GM19043 (cell line): ENCODE measurements around the gene COX8A.
"Not testable (repeated sequence)": the region's sequence is repeated elsewhere in the genome, so short reads cannot be mapped to it uniquely, and the experiment has no call there.

Source experiments
- ATAC-seq: cut with Tn5 transposase; IDR thresholded peaks from one replicate; pipeline ENCODE4 v1.9.1; 2021; ENCODE audit warnings: low read depth; ENCODE audit not compliant: unreplicated experiment

Gene COX8A, protein sequence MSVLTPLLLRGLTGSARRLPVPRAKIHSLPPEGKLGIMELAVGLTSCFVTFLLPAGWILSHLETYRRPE

DNA sequence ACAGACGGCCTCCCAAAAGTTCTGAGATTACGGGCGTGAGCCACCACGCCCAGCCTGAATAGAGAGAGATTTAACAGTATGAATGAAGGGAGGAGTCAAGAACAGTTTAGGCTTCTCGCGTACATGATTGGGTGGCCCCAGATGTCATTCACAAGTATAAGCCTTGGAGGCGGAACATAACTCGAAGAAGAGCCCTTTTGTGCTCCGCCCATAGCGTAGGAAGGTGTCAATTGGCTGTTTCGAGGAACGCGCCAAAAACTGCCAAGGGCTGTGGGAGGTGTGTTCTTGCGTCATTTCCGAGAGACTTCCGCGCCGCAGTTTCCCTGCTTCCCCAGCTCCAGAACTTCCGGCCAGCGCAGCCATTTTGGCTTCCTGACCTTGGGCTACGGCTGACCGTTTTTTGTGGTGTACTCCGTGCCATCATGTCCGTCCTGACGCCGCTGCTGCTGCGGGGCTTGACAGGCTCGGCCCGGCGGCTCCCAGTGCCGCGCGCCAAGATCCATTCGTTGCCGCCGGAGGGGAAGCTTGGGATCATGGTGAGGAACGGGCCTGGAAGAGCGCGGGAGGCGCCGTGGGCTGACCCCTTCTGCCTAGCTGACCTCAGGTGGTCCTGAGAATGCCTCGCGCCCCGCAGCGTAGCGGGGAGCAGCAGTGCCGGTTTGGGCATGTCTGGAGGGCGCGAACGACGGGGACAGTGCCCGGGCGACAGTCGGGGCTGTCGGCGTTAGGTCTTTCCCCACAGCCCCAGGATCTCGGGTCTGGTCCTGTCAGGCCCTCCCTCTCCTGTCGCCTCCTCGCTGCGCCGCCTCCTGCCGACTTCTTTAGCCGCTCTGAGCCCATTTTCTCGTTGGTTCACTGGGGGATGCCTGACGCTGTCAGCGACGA, at the start of gene COX8A:
Gene COX8A (plus strand): TSS at position 362 of the 885 bp plus-strand sequence. CDS start 61 bp downstream, at position 423.
- ATAC-seq = peak; percentile 100

DNA sequence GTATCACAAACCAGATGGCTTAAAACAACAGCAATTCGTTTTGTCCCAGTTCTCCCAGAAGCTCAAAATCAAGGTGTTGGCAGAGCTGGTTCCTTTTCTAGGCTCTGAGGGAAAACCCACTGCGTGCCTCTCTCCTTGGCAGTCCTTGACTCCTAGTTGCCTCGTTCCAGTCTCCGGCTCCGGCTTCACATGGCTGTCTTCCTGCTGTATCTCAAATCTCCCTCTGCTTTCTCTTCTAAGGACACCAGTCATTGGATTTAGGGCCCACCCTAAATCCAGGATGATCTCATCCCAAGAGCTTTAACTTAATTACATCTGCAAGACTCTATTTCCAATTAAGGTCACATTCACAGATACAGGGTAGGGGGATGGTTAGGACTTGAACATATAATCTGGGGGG, 44.8 kb upstream of the COX8A start:
- no peak for ATAC-seq

DNA sequence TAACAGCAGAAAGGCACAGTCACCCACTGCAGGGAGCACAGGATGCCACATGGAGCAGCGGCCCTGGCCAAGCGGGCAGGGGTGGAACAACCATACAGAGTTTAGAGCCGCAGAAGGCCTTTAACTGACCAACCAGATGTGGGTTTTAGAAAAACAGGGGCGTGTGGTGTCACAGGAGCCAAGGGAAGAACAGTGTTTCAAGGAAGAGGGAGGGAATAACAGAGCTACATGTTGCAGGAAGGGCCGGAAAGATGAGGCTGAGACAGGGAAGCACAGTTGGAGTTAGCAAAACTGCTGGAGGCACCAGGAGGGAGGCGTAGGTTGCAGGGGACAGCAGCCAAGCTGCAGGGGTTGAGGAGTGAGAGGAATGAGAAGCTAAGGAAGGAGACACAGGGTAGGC, 43.4 kb upstream of the COX8A start:
- no peak for ATAC-seq

DNA sequence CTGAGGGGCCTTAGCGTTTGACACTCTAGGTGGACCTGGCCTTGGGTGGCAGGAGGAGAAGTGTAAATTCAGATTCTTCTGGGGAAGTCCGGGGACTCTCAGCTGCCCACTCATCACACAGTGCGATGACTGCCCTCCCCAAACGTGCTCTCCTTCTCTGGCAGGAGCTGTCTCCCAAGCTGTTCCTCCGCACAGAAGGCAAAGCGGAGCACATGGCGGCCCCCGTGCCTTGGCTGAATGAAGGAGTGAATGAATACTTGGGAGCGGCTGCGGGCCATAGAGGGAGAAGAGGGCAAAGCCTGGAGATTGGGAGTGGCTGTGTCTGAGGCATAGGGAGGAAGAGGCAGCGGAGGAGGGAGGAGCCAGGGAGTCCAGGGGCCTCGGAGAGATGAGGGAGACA, 42.5 kb upstream of the COX8A start:
- ATAC-seq = no peak

DNA sequence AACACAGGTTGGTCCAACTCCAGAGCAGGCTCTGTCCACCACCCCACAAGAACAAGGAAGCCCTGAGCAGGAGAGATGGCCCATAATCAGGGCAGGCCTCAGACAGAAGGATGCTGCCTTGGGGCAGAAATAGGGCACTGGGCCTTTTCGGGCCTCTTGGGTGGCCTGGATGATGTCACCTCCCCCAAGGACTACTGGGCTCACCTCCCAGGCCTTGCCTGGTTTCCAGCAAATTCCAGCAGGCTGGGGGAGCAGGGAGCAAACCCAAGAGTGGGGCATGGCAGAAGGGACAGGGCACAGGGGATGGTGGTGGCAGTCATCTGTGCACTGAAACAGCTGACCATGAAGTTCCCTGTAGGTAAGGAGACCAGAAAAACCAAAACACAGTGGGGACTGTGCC, 41.0 kb upstream of the COX8A start:
- no peak for ATAC-seq

DNA sequence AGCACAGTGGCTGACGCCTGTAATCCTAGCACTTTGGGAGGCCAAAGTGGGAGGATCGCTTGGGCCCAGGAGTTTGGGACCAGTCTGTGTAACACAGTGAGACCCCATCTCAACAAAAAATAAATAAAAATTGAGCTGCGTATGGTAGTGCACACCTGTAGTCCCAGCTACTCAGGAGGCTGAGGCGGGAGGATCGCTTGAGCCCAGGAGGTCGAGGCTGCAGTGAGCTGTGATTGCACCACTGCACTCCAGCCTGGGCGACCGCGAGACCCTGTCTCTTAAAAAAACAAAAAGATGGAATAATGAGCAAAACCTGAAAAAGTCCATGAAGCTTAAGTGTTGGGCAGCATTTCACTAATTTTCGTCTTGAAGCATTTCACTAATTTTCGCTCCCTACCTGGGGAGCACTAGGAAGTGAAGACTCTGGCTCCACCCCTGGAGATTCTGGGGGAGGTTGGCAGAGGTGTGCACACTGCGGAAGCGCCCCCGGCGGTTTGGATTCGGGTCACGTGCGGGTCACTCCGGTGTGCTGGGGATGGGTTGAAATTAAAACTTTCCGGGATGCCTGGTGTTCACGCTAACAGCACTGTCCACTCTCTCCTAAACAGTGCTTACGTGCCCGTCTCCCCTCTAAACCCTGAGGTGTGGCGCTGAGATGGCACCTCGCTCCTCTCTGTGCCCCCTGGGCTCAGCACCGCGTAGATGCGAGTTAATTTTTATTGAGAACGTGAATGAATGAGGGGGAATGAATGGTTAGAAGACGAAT, 36.5 kb upstream of the COX8A start:
- ATAC-seq = no peak

DNA sequence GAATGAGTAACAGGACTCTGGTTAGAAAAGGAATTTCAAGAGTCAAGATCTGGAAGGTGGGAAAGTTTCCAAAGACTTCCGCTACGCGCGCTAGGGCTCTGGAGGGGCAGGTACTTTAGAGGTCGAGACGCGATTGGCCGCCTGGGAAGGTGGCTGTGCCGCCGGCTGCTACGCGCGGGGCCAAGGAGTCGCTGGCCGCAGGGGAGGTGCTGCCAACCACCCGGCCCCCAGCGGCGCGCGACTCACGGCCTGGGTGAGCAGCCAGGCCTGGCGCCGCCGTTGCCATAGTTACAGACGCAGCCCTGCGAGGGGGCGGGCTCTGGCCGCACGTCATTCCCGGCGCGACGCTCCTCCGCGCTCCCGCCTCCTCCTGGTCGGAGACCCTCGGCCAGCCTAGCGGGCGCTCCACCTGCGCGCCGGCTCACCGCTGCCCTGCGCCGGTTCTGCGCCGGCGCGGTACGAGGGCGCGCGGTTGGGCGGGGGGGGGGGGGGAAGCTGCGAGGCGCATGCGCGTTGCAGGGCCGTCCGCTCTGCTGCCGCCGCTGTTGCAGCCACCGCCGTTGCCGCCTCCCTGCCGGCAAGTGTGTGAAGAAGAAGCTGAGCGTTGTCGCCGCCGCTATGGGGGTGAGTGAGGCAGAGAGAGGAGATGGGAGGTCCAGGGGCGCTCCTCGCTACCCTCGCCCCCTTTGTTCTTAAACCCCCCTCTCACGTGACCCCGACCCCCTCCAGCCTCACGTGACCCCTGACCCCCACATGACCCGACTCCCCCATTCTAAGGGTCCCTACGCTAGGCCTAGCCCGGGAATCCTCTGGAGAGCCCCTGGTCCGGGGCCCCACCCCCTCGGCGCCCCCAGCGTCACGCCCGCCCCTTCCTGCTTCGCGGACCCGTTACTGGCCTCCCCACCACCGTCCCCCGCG, 35.7 kb upstream of the COX8A start, which contains the start of gene NAA40:
Gene NAA40 (plus strand): TSS at position 524 of the 918 bp plus-strand sequence. CDS start 95 bp downstream, at position 619.
- ATAC-seq = peak; percentile 93

DNA sequence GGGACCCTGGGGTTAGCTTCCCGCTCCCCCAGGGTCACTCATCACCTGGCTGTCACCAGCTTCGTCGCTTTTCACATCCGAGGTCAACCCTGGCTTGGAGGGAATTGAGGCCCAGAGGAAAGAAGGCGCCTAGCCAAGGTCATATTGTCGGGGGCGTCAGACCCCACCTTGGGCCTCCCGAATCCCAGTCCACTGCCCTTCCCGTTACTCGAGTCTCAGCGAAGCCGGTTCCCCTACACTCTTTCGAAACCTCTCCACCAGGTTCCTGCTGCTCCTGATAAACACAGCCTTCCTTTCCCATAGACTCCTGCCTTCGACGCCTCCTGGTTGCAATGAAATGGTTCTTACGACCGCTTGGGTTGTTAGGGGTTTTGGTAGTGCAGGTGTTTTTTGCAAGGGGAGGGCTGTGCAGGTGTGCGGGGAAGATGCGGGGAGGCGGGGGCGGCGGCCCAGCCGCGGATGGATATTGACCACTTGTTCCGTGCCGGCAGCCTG, 35.0 kb upstream of the COX8A start:
- ATAC-seq = no peak

DNA sequence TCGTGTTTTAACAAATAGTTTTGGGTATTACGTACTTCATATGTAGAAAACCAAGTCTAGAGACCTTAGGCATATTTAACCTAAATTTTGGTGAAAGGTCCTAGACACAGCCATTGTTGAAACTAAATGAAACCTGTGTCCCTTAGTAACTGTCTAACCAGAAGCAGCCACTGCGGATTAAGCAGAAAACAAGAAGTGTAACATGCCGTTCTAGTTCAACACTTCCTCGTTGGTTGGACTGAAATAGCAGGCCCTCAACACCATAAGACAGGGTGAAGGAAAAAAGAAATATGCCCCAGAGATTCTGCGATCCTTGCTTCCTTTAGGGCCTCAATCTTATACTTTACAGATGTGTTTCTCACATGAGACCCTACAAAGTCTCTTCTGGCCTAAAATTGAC, 33.6 kb upstream of the COX8A start:
- ATAC-seq = no peak

DNA sequence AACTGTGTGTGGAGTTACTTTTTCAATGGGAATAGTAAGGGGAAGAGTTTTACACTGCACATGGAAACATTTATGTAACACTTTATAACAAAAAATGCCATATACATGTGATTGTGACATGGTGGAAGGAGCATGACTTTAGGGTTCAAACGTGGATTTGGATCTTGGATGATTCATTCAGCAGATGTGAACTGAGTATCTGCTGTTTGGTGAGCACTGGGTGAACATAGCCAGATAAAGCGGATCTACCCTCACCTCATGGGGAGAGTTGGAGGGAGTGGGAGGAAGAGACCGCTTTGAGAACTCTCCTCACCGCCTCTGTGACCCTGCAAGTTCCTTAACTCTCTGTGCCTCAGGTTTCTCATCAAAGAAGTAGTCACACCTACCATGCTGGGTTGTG, 32.5 kb upstream of the COX8A start:
- no peak for ATAC-seq

DNA sequence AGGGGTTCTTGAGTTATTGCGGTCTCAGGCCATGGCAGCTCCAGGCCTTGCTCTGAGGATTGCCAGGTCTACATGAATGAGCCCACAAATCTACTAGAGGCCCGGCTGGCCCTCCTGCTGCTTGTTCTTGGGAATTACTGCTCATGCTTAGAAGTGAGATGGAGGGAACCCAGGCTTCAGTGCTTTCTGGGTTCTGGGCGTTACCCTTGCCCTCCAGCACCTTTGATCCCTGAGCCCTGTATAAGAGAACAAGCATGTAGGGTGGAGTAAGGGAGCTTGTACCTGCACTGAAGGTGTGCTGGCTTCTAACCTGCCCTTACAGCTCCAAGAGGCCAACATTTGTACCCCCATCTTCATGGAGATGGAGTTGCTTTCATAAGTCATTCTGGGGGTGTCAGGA, 31.6 kb upstream of the COX8A start:
- no peak for ATAC-seq

DNA sequence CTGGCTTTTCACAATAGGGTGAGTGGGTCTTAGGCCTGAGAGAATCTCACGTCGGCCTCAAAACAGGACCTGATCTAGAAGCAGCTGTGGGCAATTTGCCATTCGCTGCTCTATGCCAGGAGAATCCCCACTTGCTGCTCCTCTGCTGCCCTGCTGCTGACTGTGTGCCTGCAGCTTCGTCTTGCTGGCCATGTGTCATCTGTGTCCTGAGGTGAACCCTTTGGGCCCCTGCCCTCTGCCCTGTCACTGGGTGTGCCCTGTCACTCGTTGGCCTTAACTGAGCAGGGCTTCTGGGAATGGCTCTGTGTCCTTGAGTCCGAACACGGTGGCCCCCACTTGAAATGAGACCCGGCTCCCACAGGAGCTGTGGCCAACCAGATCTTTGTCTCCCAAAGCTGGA, 29.4 kb upstream of the COX8A start:
- ATAC-seq = no peak

DNA sequence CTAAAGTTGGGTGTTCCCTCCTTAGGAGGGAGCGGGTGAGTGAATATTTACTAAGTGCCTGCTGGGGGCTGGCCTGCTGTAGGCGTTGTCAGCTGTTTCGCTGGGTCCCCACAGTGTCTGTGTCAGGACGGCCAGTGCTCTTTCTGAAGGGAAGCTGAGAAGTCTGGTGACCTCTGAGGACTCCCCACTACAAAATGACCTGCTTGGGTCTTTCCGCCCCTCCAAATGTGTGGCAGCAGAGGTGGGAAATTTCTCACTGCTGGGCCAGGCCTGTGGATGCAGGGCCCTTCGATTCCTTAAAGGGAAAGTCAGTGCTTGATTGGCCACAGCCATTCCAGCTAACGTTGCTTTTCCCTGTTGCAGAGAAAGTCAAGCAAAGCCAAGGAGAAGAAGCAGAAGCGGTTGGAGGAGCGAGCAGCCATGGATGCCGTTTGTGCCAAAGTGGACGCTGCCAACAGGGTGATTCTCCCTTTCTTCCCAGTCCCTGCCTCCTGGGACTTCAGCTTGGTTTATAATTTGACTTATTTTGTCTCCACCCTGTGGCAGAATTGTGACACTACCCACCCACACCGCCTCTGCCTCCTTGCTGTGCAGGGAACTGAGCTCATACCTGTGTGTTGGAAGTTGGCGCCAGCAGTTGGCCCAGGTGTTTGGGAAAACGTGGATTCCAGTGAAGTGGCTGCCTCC, 28.8 kb upstream of the COX8A start:
- ATAC-seq = no peak

DNA sequence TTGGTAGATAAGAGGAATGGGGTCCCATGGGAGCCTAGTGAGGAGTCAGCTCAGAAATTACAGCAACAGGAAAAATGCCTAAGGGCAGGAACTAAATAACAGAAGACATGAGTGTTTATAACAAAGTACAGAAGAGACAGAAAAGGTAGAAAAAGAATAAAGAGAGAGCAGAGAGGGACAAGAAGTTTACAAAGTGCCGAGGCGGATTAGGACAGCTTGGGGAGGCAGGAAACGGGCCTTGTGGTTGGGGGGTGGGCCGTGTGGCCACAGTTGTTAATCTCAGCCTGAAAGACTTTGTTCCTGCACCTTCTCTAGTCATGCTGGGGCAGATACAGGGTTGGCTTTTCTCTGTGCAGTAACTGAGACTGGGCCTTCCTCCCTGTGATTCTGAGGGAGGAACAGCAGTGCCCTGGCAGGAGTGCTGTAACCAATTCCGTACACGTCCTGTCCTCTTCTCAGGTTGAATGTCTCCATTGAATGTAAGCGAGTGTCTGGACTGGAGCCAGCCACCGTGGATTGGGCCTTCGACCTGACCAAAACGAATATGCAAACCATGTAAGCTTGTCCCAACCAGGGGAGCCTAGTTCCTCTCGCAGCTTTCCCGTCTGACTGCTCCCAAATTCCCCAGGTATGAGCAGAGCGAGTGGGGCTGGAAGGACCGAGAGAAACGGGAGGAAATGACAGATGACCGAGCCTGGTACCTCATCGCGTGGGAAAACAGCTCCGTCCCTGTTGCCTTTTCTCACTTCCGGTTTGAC, 22.5 kb upstream of the COX8A start:
- peak; percentile 45 for ATAC-seq

DNA sequence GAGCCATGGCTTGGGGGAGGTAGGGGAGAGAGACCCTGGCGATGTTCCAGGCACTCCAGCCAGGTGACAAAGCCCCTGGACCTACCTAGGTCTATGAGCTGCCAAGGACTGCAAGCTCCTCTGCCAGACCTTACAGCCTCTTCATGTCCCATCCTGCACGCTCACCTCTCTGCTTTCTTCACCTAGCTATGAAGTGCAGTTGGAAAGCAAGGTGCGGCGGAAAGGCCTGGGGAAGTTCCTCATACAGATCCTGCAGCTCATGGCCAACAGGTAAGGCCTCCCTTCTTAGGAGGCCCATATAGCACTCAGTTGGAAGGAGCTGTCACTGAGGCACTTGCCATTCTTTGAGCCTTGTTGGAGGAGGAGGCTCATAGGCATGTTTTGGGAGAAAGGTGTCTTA, 21.9 kb upstream of the COX8A start:
- ATAC-seq = no peak

DNA sequence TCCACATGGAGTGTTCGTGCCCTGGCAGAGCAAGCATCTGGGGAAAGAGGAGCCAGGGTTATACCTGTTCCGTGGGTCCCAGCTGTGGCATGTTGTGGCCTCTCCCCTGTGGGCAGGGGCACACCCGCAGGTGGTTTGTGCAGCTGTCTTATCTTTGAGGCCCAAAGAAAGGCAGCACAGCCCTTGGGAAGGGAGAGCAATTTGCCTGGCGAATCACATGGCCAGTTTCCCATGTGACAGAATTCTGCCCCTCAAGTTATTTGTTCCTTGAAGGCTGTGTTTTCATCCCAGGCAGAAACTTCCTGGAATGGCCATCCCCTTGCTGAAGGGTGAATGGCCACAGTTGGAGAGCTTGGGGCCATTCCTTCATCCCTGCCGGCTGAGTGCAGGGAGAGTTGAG, 16.4 kb upstream of the COX8A start:
- ATAC-seq = no peak

DNA sequence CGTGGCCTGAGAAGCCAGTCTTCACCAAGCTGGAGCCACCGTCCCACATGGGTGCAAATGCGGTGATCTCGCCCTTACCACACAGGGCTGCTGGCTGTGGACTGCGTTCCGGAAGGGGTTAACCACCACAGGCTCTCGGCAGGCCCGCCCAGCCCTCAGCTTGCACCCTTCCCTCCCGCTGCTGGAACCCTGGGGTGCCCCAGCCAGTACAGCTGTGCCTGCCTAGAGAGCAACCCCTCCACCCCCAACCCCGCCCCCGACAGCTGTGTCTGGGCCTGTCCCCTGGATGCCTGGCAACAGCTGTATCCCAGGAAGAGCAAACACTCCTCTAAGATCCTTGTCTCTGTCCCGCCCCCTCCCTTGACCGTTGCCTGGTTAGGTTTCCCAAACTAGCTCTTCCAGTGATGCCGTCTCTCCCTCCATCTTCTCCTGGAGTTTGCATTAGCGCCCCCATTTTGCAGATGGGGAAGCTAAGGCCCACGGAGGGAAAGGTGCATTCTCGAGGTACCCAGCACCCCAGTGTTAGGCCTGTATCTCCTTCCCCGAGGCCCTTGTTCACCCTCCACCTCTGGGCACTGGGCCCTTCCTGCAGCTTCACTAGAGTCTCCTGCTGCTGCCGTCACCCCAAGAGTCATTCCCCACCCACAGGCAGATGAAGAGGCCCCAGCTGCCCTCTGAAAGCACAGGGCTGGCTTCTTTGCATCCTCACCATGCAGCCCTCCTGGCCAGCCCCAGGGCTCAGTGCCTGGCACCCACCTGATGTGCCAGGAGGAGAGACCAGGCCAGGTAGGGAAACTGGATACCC, 12.6 kb upstream of the COX8A start:
- no peak for ATAC-seq

DNA sequence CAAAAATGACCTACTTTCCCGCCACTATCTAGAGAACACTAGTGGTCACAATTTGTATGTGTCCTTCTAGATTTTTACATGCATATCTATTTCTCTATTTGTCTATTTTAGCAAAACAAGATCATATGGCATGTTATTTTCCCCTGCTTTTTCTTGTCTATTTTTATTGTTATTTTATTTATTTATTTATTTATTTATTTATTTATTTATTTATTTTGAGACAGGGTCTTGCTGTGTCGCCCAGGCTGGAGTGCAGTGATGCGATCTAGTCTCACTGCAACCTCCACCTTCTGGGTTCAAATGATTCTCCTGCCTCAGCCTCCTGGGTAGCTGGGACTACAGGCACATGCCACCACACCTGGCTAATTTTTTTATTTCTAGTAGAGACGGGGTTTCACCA, 10.5 kb upstream of the COX8A start:
- ATAC-seq = not testable (repeated sequence)
